H1 (cell line): ENCODE results near the gene C16orf95. TPM values are rescaled to one million over a fixed set of nuclear protein-coding genes. Genes with fewer than 3 reads are reported as not detected.
A peak's percentile ranks its signal among the peaks of the same experiment; 100 is the strongest.

Experiments
- CTCF ChIA-PET: fragments of 300-600 bp; sonication (Branson Sonifier 250); formaldehyde crosslinking; loops from one replicate; lab custom pipeline; 2021; ENCODE audit not compliant: partially characterized antibody; lab: Charles Lee
- POLR2A ChIA-PET: fragments of 300-600 bp; sonication (Branson Sonifier 250); formaldehyde crosslinking; loops from one replicate; lab custom pipeline; 2021; ENCODE audit warnings: inconsistent platforms; ENCODE audit not compliant: partially characterized antibody; lab: Charles Lee
- DNase-seq, 2 experiments: peaks; one replicate each; pipeline versions ENCODE4 v3.0.0 to v3.0.0-alpha.2; 2010 to 2022; ENCODE audit warnings: low spot score in 2 of 2, low read depth in 1 of 2, mixed read lengths in 1 of 2
- FAIRE-seq: peaks from 2 replicates; lab custom pipeline; 2011; peaks lifted over from hg19 to GRCh38; lab: Jason Lieb, UNC
- H2AFZ ChIP-seq: 2 replicates; pipeline ENCODE4 v1.8.1; 2012; ENCODE audit warnings: low read length, inconsistent platforms
- H2AK5ac ChIP-seq: 2 replicates; pipeline ENCODE4 v1.6.1; 2013; ENCODE audit warnings: low read depth, low read length
- H2BK120ac ChIP-seq: replicated peaks from 2 replicates; pipeline ENCODE3; 2013; ENCODE audit warnings: low read depth, low read length, inconsistent platforms
- H2BK12ac ChIP-seq: 2 replicates; pipeline ENCODE4 v1.6.1; 2013; ENCODE audit warnings: low read depth, low read length
- H2BK15ac ChIP-seq: 2 replicates; pipeline ENCODE4 v1.6.1; 2013; ENCODE audit warnings: low read length
- H2BK20ac ChIP-seq: 2 replicates; pipeline ENCODE4 v1.6.1; 2013; ENCODE audit warnings: low read length
- H2BK5ac ChIP-seq: 2 replicates; pipeline ENCODE4 v1.6.1; 2013; ENCODE audit warnings: low read depth, low read length
- H3K14ac ChIP-seq: 2 replicates; pipeline ENCODE4 v1.6.1; 2013; ENCODE audit warnings: inconsistent platforms; ENCODE audit not compliant: insufficient read length
- H3K18ac ChIP-seq: 2 replicates; pipeline ENCODE4 v1.6.1; 2013; ENCODE audit warnings: low read length; ENCODE audit errors: extremely low read depth
- H3K23ac ChIP-seq: 2 replicates; pipeline ENCODE4 v1.6.1; 2013; ENCODE audit warnings: inconsistent platforms; ENCODE audit not compliant: insufficient read length
- H3K23me2 ChIP-seq: 2 replicates; pipeline ENCODE4 v1.6.1; 2013; ENCODE audit warnings: low read depth, low read length
- H3K27ac ChIP-seq: 2 replicates; pipeline ENCODE4 v1.6.1; 2011; ENCODE audit warnings: low read depth, low read length, inconsistent platforms
- H3K27me3 ChIP-seq, 4 experiments: replicated peaks in 1 of 4; 1 replicate in 1 of 4; 2 replicates in 3 of 4; pipeline versions ENCODE4 v1.6.1 to v1.8.1; 2011 to 2013; ENCODE audit warnings: low read length in 3 of 4, mild to moderate bottlenecking in 3 of 4, inconsistent platforms in 2 of 4, mixed read lengths in 2 of 4, moderate library complexity in 1 of 4; ENCODE audit not compliant: control insufficient read depth in 3 of 4, insufficient read depth in 3 of 4; ENCODE audit errors: extremely low read depth in 1 of 4
- H3K36me3 ChIP-seq, 4 experiments: 2 replicates each; pipeline versions ENCODE4 v1.6.1 to v1.8.1; 2011 to 2013; ENCODE audit warnings: mild to moderate bottlenecking in 4 of 4, low read length in 3 of 4, moderate library complexity in 2 of 4, control low read depth in 1 of 4, inconsistent platforms in 1 of 4; ENCODE audit not compliant: insufficient read depth in 4 of 4, control insufficient read depth in 2 of 4
- H3K4ac ChIP-seq: replicated peaks from 2 replicates; pipeline ENCODE3; 2013; ENCODE audit warnings: low read length, low read depth, mixed read lengths, inconsistent platforms; ENCODE audit not compliant: insufficient read length
- H3K4me1 ChIP-seq, 4 experiments: replicated peaks in 1 of 4; 1 replicate in 1 of 4; 2 replicates in 3 of 4; pipeline versions ENCODE4 v1.6.1 to v1.8.1; 2011 to 2013; ENCODE audit warnings: low read length in 3 of 4, inconsistent platforms in 2 of 4, mixed read lengths in 1 of 4; ENCODE audit not compliant: insufficient read depth in 4 of 4, control insufficient read depth in 3 of 4
- H3K4me2 ChIP-seq, 2 experiments: 2 replicates each; pipeline versions ENCODE4 v1.6.1 to v1.8.1; 2011 to 2013; ENCODE audit warnings: low read depth in 2 of 2, low read length in 2 of 2, control low read depth in 1 of 2, inconsistent platforms in 1 of 2, mild to moderate bottlenecking in 1 of 2; ENCODE audit not compliant: insufficient read depth in 1 of 2
- H3K4me3 ChIP-seq, 4 experiments: fragments of 200-600, 300-600 bp in 1 of 4; sonication (generic), shearing (Covaris generic), sonication (Bioruptor Twin) in 1 of 4; 2 replicates each; pipeline versions ENCODE4 v1.5.1 to v1.8.1; 2011 to 2016; ENCODE audit warnings: low read length in 4 of 4, low read depth in 3 of 4, control low read depth in 2 of 4, inconsistent platforms in 2 of 4, mild to moderate bottlenecking in 2 of 4, mixed read lengths in 1 of 4, moderate library complexity in 1 of 4; ENCODE audit not compliant: insufficient read depth in 2 of 4; ENCODE audit errors: extremely low read depth in 1 of 4
- H3K56ac ChIP-seq: replicated peaks from 2 replicates; pipeline ENCODE3; 2013; ENCODE audit warnings: low read depth, mild to moderate bottlenecking, mixed read lengths, low read length, inconsistent platforms; ENCODE audit not compliant: insufficient read length
- H3K79me1 ChIP-seq: 2 replicates; pipeline ENCODE4 v1.6.1; 2013; ENCODE audit warnings: low read depth, low read length, control low read depth
- H3K79me2 ChIP-seq, 2 experiments: 2 replicates each; pipeline versions ENCODE4 v1.6.1 to v1.8.1; 2012 to 2013; ENCODE audit warnings: low read length in 2 of 2, mild to moderate bottlenecking in 2 of 2, inconsistent platforms in 1 of 2; ENCODE audit not compliant: insufficient read depth in 2 of 2, control insufficient read depth in 1 of 2
- H3K9ac ChIP-seq, 4 experiments: replicated peaks in 1 of 4; 1 replicate in 1 of 4; 2 replicates in 3 of 4; pipeline versions ENCODE4 v1.6.1 to v1.8.1; 2011 to 2013; ENCODE audit warnings: low read depth in 3 of 4, low read length in 3 of 4, control low read depth in 2 of 4, mild to moderate bottlenecking in 2 of 4, moderate library complexity in 2 of 4, inconsistent platforms in 1 of 4; ENCODE audit errors: extremely low read depth in 1 of 4
- H3K9me3 ChIP-seq, 2 experiments: 2 replicates each; pipeline versions ENCODE4 v1.6.1 to v1.8.1; 2012 to 2013; ENCODE audit warnings: mild to moderate bottlenecking in 2 of 2, moderate library complexity in 2 of 2, control low read depth in 1 of 2, inconsistent platforms in 1 of 2, low read depth in 1 of 2, low read length in 1 of 2, mixed read lengths in 1 of 2; ENCODE audit not compliant: insufficient read depth in 2 of 2
- H4K20me1 ChIP-seq, 2 experiments: replicated peaks in 1 of 2; 2 replicates each; pipeline versions ENCODE3 to v1.8.1; 2011 to 2013; ENCODE audit warnings: inconsistent platforms in 2 of 2, low read length in 2 of 2, mild to moderate bottlenecking in 1 of 2; ENCODE audit not compliant: insufficient read depth in 2 of 2, control insufficient read depth in 1 of 2
- H4K5ac ChIP-seq: 2 replicates; pipeline ENCODE4 v1.6.1; 2013; ENCODE audit warnings: low read length, low read depth, mixed read lengths, inconsistent platforms; ENCODE audit not compliant: insufficient read length
- H4K8ac ChIP-seq: 2 replicates; pipeline ENCODE4 v1.8.0; 2013; ENCODE audit warnings: mild to moderate bottlenecking, moderate library complexity, low read length, inconsistent platforms; ENCODE audit not compliant: insufficient read depth; ENCODE audit errors: extremely low read depth
- H4K91ac ChIP-seq: replicated peaks from 2 replicates; pipeline ENCODE3; 2013; ENCODE audit warnings: low read length, mixed read lengths, inconsistent platforms; ENCODE audit not compliant: insufficient read length
- ATF2 ChIP-seq: IDR thresholded peaks from 2 replicates; pipeline ENCODE4 v1.6.1; 2012; ENCODE audit warnings: low read length, inconsistent platforms
- CHD2 ChIP-seq: IDR thresholded peaks from 2 replicates; pipeline ENCODE4 v1.6.1; 2012; ENCODE audit warnings: low read length, improper control_type of control experiment
- GTF2F1 ChIP-seq: IDR thresholded peaks from 2 replicates; pipeline ENCODE4 v1.6.1; 2012; ENCODE audit warnings: low read depth, low read length, improper control_type of control experiment, borderline replicate concordance
- JUND ChIP-seq: IDR thresholded peaks from 2 replicates; pipeline ENCODE4 v1.6.1; 2011; ENCODE audit warnings: mild to moderate bottlenecking, improper control_type of control experiment, low read length
- KDM1A ChIP-seq: fragments of 200-600, 300-600 bp; sonication (generic); IDR thresholded peaks from 2 replicates; pipeline ENCODE4 v1.7.1; 2016; ENCODE audit warnings: mild to moderate bottlenecking, low read length, borderline replicate concordance
- KDM4A ChIP-seq: IDR thresholded peaks from one replicate; pipeline ENCODE4 v1.7.1; 2012; ENCODE audit warnings: low read depth, mild to moderate bottlenecking, moderate library complexity, low read length, inconsistent platforms; ENCODE audit not compliant: severe bottlenecking
- NRF1 ChIP-seq: IDR thresholded peaks from 2 replicates; pipeline ENCODE4 v1.6.1; 2011; ENCODE audit warnings: mild to moderate bottlenecking, low read depth, low read length, improper control_type of control experiment
- POLR2AphosphoS5 ChIP-seq: IDR thresholded peaks from 2 replicates; pipeline ENCODE4 v1.6.1; 2011; ENCODE audit warnings: low read depth, low read length
- RNF2 ChIP-seq: fragments of 200-900, 300-1000 bp; sonication (generic); IDR thresholded peaks from 2 replicates; pipeline ENCODE4 v1.7.1; 2016; ENCODE audit warnings: borderline replicate concordance, low read depth, mild to moderate bottlenecking, antibody characterized with exemption, low read length; ENCODE audit not compliant: poor library complexity, severe bottlenecking; ENCODE audit errors: missing control alignments
- RXRA ChIP-seq: IDR thresholded peaks from 2 replicates; pipeline ENCODE4 v1.6.1; 2011; ENCODE audit warnings: low read depth, mild to moderate bottlenecking, low read length, moderate library complexity; ENCODE audit not compliant: insufficient read depth
- SIRT6 ChIP-seq: IDR thresholded peaks from one replicate; pipeline ENCODE4 v1.7.1; 2012; ENCODE audit warnings: low read length, inconsistent platforms
- WGBS, 2 experiments: shearing (Covaris generic) in 1 of 2; methylation state at CpG; one replicate each; pipeline versions ENCODE4 v1.1.6 to v1.1.7; 2013 to 2015; ENCODE audit warnings: low lambda C conversion rate in 2 of 2, mixed read lengths in 2 of 2, inconsistent platforms in 1 of 2, low coverage in 1 of 2, missing lambda C conversion rate in 1 of 2; ENCODE audit not compliant: insufficient replicate concordance in 2 of 2, insufficient coverage in 1 of 2, insufficient read length in 1 of 2; ENCODE audit errors: extremely low coverage in 1 of 2, missing lambda C conversion rate in 1 of 2; 5-methylcytosine and 5-hydroxymethylcytosine counted together
- polyA plus RNA-seq, 7 experiments: library from polyadenylated mRNA; depleted of rRNA in 3 of 7; stranded (reverse) in 5 of 7; unstranded in 2 of 7; fragments of >200 nt in 5 of 7; fragments of 200-250 nt in 2 of 7; gene quantifications; 1 replicate in 5 of 7; 2 replicates in 1 of 7; 4 replicates in 1 of 7; pipeline versions ENCODE4 v1.2.1 to v1.2.3, GENCODE V29; 2011 to 2013; ENCODE audit warnings: missing spikeins in 2 of 7, mixed read lengths in 2 of 7
- total RNA-seq: library from RNA; stranded (reverse); fragmentation: NEBNext Ultra II Directional; extraction: Animal tissue kit (Norgen Biotek cat#: 25700); gene quantifications from 2 replicates; pipeline ENCODE4 v1.2.1, GENCODE V29; 2021
- TF ChIP-seq, protein P1 (sequence below): IDR thresholded peaks from 2 replicates; pipeline ENCODE4 v1.6.1; 2012; ENCODE audit warnings: inconsistent platforms

The C16orf95 gene
- total and polyA plus RNA-seq, 2 of the 8 experiments (the other 6 are each of a cell fraction or from before 2014, with no cell fraction given): 5.0 to 5.4 TPM

DNA sequence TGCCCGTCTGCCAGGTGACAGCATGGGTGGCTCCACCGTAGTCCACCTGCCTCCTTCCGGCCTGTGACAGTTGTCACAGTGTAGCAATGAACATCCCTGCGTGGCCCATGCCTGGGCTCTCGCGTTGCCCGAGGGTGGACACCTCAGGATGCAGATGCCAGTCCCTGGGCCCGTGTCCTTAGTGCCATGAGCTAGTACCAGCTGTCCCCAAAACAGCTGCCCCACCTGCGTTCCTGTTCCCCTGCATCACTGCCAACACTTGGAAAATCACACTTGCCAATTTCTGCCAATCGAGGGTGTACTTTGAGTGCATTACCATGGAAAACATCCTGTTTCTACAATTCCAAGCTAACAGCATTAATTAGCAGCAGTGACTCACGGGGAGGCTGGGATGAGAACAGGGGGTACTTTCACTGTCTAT lies 9.0 kb upstream of the C16orf95 start:
- DNase-seq (no peak), FAIRE-seq (no peak)
- Histone ChIP-seq H3K4ac (no peak overlapping the region), H2BK15ac (no peak overlapping the region), H4K5ac (no peak overlapping the region), H3K36me3 (peaks cover 0 to 9% (median 0%) of the 10 kb centered on the region in 4 experiments; a peak in 4 of 8 replicates), H2AK5ac (no peak overlapping the region), H3K79me1 (no peaks in the 10 kb centered on the region; the same call in 1 of the 2 replicates), H4K8ac (peak overlapping the region; percentile 46; the same call in 1 of the 2 replicates), H3K27ac (no peak overlapping the region), H3K9ac (no peak overlapping the region), H4K91ac (peak overlapping the region; percentile 54), H3K56ac (no peak overlapping the region), H3K4me3 (no peak overlapping the region), H3K18ac (no peak overlapping the region), H2AFZ (no peak overlapping the region), H2BK12ac (no peak overlapping the region), H3K14ac (no peak overlapping the region), H3K4me1 (peaks cover 0 to 3% (median 0%) of the 10 kb centered on the region in 4 experiments; a peak in 2 of 7 replicates), H2BK120ac (no peak overlapping the region), H3K23me2 (no peaks in the 10 kb centered on the region), H3K27me3 (no peaks in the 10 kb centered on the region), H2BK20ac (no peak overlapping the region), H4K20me1 (peaks cover 9% of the 10 kb centered on the region in 2 experiments), H2BK5ac (no peak overlapping the region), H3K79me2 (no peaks in the 10 kb centered on the region), H3K4me2 (no peak overlapping the region), H3K23ac (no peak overlapping the region), H3K9me3 (no peaks in the 10 kb centered on the region)
- ChIA-PET CTCF (interaction anchor here (0.7 to 2.8 kb wide), 5 partner anchors 9 to 1340 kb away, joined by 3 to 7 read pairs (median 4); partner anchors contain the start of gene FBXO31), POLR2A (interaction anchor here (1.0 to 3.4 kb wide), 2 partner anchors 7 to 9 kb away, joined by 3 to 17 read pairs; partner anchors contain the start of gene C16orf95)
- WGBS, 2 experiments: 82% methylated on average over 11 of the region's 11 CpGs; no CpG with 5 or more reads in 1 of the 2 experiments
- TF ChIP-seq ATF2 (no peak), RNF2 (no peak), KDM4A (no peak), JUND (no peak), GTF2F1 (no peak), POLR2AphosphoS5 (no peak), KDM1A (no peak), RXRA (no peak), NRF1 (no peak), CHD2 (no peak), SIRT6 (no peak)
- TF ChIP-seq, protein P1, sequence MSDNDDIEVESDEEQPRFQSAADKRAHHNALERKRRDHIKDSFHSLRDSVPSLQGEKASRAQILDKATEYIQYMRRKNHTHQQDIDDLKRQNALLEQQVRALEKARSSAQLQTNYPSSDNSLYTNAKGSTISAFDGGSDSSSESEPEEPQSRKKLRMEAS: no peak
